Measurements from ENCODE around the gene PYM1. TPM values are rescaled to one million over a fixed set of nuclear protein-coding genes. Genes with fewer than 3 reads are reported as not detected.
"Not testable (repeated sequence)": the region's sequence is repeated elsewhere in the genome, so short reads cannot be mapped to it uniquely, and the experiment has no call there.

The PYM1 gene
- total RNA-seq, 1 experiment from 2014 or later: 42.6 TPM

GRCh38 chr12:55885113-55885512 lies 42.6 kb downstream of the PYM1 start:
- no peak for DNase-seq
- H3K4me3 ChIP-seq: no peak overlapping the region
- no peaks in the 10 kb centered on the region; the same call in 1 of the 2 replicates for H3K9me3 ChIP-seq
- no peaks in the 10 kb centered on the region for H3K27me3 ChIP-seq
- no peaks in the 10 kb centered on the region for H3K36me3 ChIP-seq

GRCh38 chr12:55877824-55878223 lies 49.9 kb downstream of the PYM1 start:
- DNase-seq: no peak
- no peaks in the 10 kb centered on the region for H3K27me3 ChIP-seq
- peaks cover 3% of the 10 kb centered on the region; the same call in 1 of the 2 replicates for H3K9me3 ChIP-seq
- H3K4me3 ChIP-seq: no peak overlapping the region
- H3K36me3 ChIP-seq: no peaks in the 10 kb centered on the region

- DNase-seq: no peak
- Histone ChIP-seq H3K36me3 (no peaks in the 10 kb centered on the region), H3K9me3 (peaks cover 3% of the 10 kb centered on the region; the same call in 1 of the 2 replicates), H3K4me3 (no peak overlapping the region), H3K27me3 (no peaks in the 10 kb centered on the region)
Observed at GRCh38 chr12:55875704-55876467, 51.8 kb downstream of the PYM1 start.

GRCh38 chr12:55874443-55874842 lies 53.3 kb downstream of the PYM1 start:
- H3K4me3 ChIP-seq: no peak overlapping the region
- DNase-seq: no peak
- H3K9me3 ChIP-seq: 0 out of 2 replicates have a peak, but pooled peaks cover 3% of the 10 kb centered on the region
- no peaks in the 10 kb centered on the region for H3K27me3 ChIP-seq
- H3K36me3 ChIP-seq: no peaks in the 10 kb centered on the region

- H3K9me3 ChIP-seq, H3K4me3 ChIP-seq, DNase-seq, H3K36me3 ChIP-seq, H3K27me3 ChIP-seq: not testable (repeated sequence)
Observed at GRCh38 chr12:55866454-55867004, 61.2 kb downstream of the PYM1 start.

GRCh38 chr12:55865327-55865726 lies 62.4 kb downstream of the PYM1 start:
- Histone ChIP-seq H3K36me3 (no peaks in the 10 kb centered on the region), H3K4me3 (no peak overlapping the region), H3K9me3 (peaks cover 6% of the 10 kb centered on the region; the same call in 1 of the 2 replicates), H3K27me3 (no peaks in the 10 kb centered on the region)
- DNase-seq: no peak

GRCh38 chr12:55862931-55863330 lies 64.8 kb downstream of the PYM1 start:
- DNase-seq, H3K36me3 ChIP-seq, H3K4me3 ChIP-seq, H3K9me3 ChIP-seq, H3K27me3 ChIP-seq: not testable (repeated sequence)

GRCh38 chr12:55862286-55862685 lies 65.4 kb downstream of the PYM1 start:
- DNase-seq: no peak
- Histone ChIP-seq H3K9me3 (peaks cover 6% of the 10 kb centered on the region; the same call in 1 of the 2 replicates), H3K36me3 (no peaks in the 10 kb centered on the region), H3K27me3 (no peaks in the 10 kb centered on the region), H3K4me3 (no peak overlapping the region)

GRCh38 chr12:55861871-55862270 lies 65.8 kb downstream of the PYM1 start:
- Histone ChIP-seq H3K36me3 (no peaks in the 10 kb centered on the region), H3K27me3 (no peaks in the 10 kb centered on the region), H3K9me3 (peaks cover 6% of the 10 kb centered on the region; the same call in 1 of the 2 replicates), H3K4me3 (no peak overlapping the region)
- no peak for DNase-seq

- H3K36me3 ChIP-seq: no peaks in the 10 kb centered on the region
- no peak overlapping the region for H3K4me3 ChIP-seq
- H3K9me3 ChIP-seq: peaks cover 6% of the 10 kb centered on the region; the same call in 1 of the 2 replicates
- no peaks in the 10 kb centered on the region for H3K27me3 ChIP-seq
- DNase-seq: no peak
Observed at GRCh38 chr12:55861396-55861795, 66.3 kb downstream of the PYM1 start.

- Histone ChIP-seq H3K27me3 (no peaks in the 10 kb centered on the region), H3K4me3 (no peak overlapping the region), H3K36me3 (no peaks in the 10 kb centered on the region), H3K9me3 (no peaks in the 10 kb centered on the region)
- no peak for DNase-seq
Observed at GRCh38 chr12:55852740-55853139, 75.0 kb downstream of the PYM1 start.

Other genes starting within 250 kb of the PYM1 start
- 18.8 and 27.4 TPM in 2 replicates for gene ITGA7, start 220.0 kb downstream of the PYM1 start, total RNA-seq (2014; rRNA removed; shearing (Covaris generic); ENCODE audit: low replicate concordance)
- 75.7 and 97.6 TPM in 2 replicates for gene BLOC1S1, start 211.8 kb downstream of the PYM1 start, total RNA-seq (2014; rRNA removed; shearing (Covaris generic); ENCODE audit: low replicate concordance)
- gene RDH5, start 207.5 kb downstream of the PYM1 start, total RNA-seq (2014; rRNA removed; shearing (Covaris generic); ENCODE audit: low replicate concordance): 3.1 and 5.0 TPM in 2 replicates
- gene CD63, start 198.9 kb downstream of the PYM1 start, total RNA-seq (2014; rRNA removed; shearing (Covaris generic); ENCODE audit: low replicate concordance): 1,474 and 1,678 TPM in 2 replicates
- gene GDF11, start 184.8 kb downstream of the PYM1 start, total RNA-seq (2014; rRNA removed; shearing (Covaris generic); ENCODE audit: low replicate concordance): 2.8 and 3.9 TPM in 2 replicates
- 142 and 228 TPM in 2 replicates for gene SARNP, start 110.2 kb downstream of the PYM1 start, total RNA-seq (2014; rRNA removed; shearing (Covaris generic); ENCODE audit: low replicate concordance)
- 8.0 and 12.0 TPM in 2 replicates for gene ORMDL2, start 109.9 kb downstream of the PYM1 start, total RNA-seq (2014; rRNA removed; shearing (Covaris generic); ENCODE audit: low replicate concordance)
- gene DNAJC14, start 98.3 kb downstream of the PYM1 start, total RNA-seq (2014; rRNA removed; shearing (Covaris generic); ENCODE audit: low replicate concordance): 46.6 and 49.9 TPM in 2 replicates
- not detected in 2 replicates for gene MMP19, start 85.0 kb downstream of the PYM1 start, total RNA-seq (2014; rRNA removed; shearing (Covaris generic); ENCODE audit: low replicate concordance)
- 2.6 and 2.9 TPM in 2 replicates for gene DGKA, start 3.3 kb upstream of the PYM1 start, total RNA-seq (2014; rRNA removed; shearing (Covaris generic); ENCODE audit: low replicate concordance)
- gene PMEL, start 38.1 kb upstream of the PYM1 start, total RNA-seq (2014; rRNA removed; shearing (Covaris generic); ENCODE audit: low replicate concordance): 2.0 TPM in 1 of 2 replicates, not detected in the other
- 40.9 and 41.8 TPM in 2 replicates for gene CDK2, start 38.9 kb upstream of the PYM1 start, total RNA-seq (2014; rRNA removed; shearing (Covaris generic); ENCODE audit: low replicate concordance)
- 16.5 and 18.6 TPM in 2 replicates for gene RAB5B, start 46.2 kb upstream of the PYM1 start, total RNA-seq (2014; rRNA removed; shearing (Covaris generic); ENCODE audit: low replicate concordance)
- 9.7 and 23.4 TPM in 2 replicates for gene SUOX, start 69.4 kb upstream of the PYM1 start, total RNA-seq (2014; rRNA removed; shearing (Covaris generic); ENCODE audit: low replicate concordance)
- gene IKZF4, start 93.1 kb upstream of the PYM1 start, total RNA-seq (2014; rRNA removed; shearing (Covaris generic); ENCODE audit: low replicate concordance): 0.30 and 0.54 TPM in 2 replicates
- gene RPS26, start 114.0 kb upstream of the PYM1 start, total RNA-seq (2014; rRNA removed; shearing (Covaris generic); ENCODE audit: low replicate concordance): 313 and 847 TPM in 2 replicates
- gene ERBB3, start 152.3 kb upstream of the PYM1 start, total RNA-seq (2014; rRNA removed; shearing (Covaris generic); ENCODE audit: low replicate concordance): 0.56 TPM in 1 of 2 replicates, not detected in the other
- 329 and 467 TPM in 2 replicates for gene PA2G4, start 176.7 kb upstream of the PYM1 start, total RNA-seq (2014; rRNA removed; shearing (Covaris generic); ENCODE audit: low replicate concordance)
- 1,876 and 4,191 TPM in 2 replicates for gene RPL41, start 188.7 kb upstream of the PYM1 start, total RNA-seq (2014; rRNA removed; shearing (Covaris generic); ENCODE audit: low replicate concordance)
- gene ZC3H10, start 190.4 kb upstream of the PYM1 start, total RNA-seq (2014; rRNA removed; shearing (Covaris generic); ENCODE audit: low replicate concordance): 3.5 and 5.3 TPM in 2 replicates
- 84.9 and 145 TPM in 2 replicates for gene ESYT1, start 200.4 kb upstream of the PYM1 start, total RNA-seq (2014; rRNA removed; shearing (Covaris generic); ENCODE audit: low replicate concordance)
- 65.7 and 123 TPM in 2 replicates for gene MYL6B, start 224.7 kb upstream of the PYM1 start, total RNA-seq (2014; rRNA removed; shearing (Covaris generic); ENCODE audit: low replicate concordance)
- 1,658 and 1,845 TPM in 2 replicates for gene MYL6, start 230.5 kb upstream of the PYM1 start, total RNA-seq (2014; rRNA removed; shearing (Covaris generic); ENCODE audit: low replicate concordance)

Measured in MG63 (cell line).